Lower leg skin (tissue), 4 donors: ENCODE results near the gene COL15A1. TPM values are rescaled to one million over a fixed set of nuclear protein-coding genes. Genes with fewer than 3 reads are reported as not detected.

Source experiments
- DNase-seq, 2 donors: peaks; one replicate each; pipeline ENCODE4 v3.0.0-alpha.2; 2019; ENCODE audit warnings: low spot score in 2 of 2
- H3K4me3 ChIP-seq: fragments of 200-600 bp; sonication (generic); 2 replicates; pipeline ENCODE4 v1.5.1; 2017; ENCODE audit warnings: mild to moderate bottlenecking, low read depth; ENCODE audit not compliant: poor library complexity, severe bottlenecking
- CTCF ChIP-seq, 3 donors: fragments of 450-650 bp; IDR thresholded peaks; one replicate each; pipeline ENCODE4 v1.5.1; 2016; ENCODE audit warnings: antibody characterized with exemption in 3 of 3, mild to moderate bottlenecking in 3 of 3, moderate library complexity in 2 of 3
- POLR2A ChIP-seq, 2 donors: fragments of 450-650 bp; IDR thresholded peaks; one replicate each; pipeline ENCODE4 v1.6.1; 2016 to 2017; ENCODE audit warnings: antibody characterized with exemption in 2 of 2, mild to moderate bottlenecking in 1 of 2, moderate library complexity in 1 of 2
- WGBS, 2 donors: methylation state at CpG; one replicate each; pipeline ENCODE4 v1.1.5; 2018; 5-methylcytosine and 5-hydroxymethylcytosine counted together
- intact Hi-C: fragments of 100-400 bp; cut with DNase I; formaldehyde crosslinking; loops from one replicate; pipeline ENCODE4 v1.15.0; 2023; ENCODE audit warnings: low total_unique reads
- total RNA-seq, 4 donors: library from RNA; depleted of rRNA; stranded (reverse); fragments of >200 nt; gene quantifications; one replicate each; pipeline ENCODE4 v1.1.0, GENCODE V29; 2016

COL15A1 gene
- total RNA-seq, 4 donors from 2014 or later, result 2.3 to 14.1 (median 8.3) TPM

- DNase-seq, result no peak
- intact Hi-C loops, result no loop called here
- no peak overlapping the region for H3K4me3 ChIP-seq
- WGBS, 2 donors, result 94 to 100% methylated on average over 1 of the region's 1 CpG
- TF ChIP-seq CTCF (IDR thresholded peaks at IDR 0.05) (no peak), POLR2A (IDR thresholded peaks at IDR 0.05) (no peak)
Measured at GRCh38 chr9:99055384-99055783, 111.7 kb downstream of the COL15A1 start.

GRCh38 chr9:99056186-99056585 is 112.5 kb downstream of the COL15A1 start:
- TF ChIP-seq CTCF (IDR thresholded peaks at IDR 0.05) (no peak), POLR2A (IDR thresholded peaks at IDR 0.05) (no peak)
- 96 to 99% methylated on average over 6 of the region's 6 CpGs for WGBS, 2 donors
- H3K4me3 ChIP-seq, result no peak overlapping the region
- no peak for DNase-seq
- intact Hi-C loops, result no loop called here

- H3K4me3 ChIP-seq, result no peak overlapping the region
- intact Hi-C loops, result no loop called here
- no peak for DNase-seq
- TF ChIP-seq POLR2A (IDR thresholded peaks at IDR 0.05) (no peak), CTCF (IDR thresholded peaks at IDR 0.05) (no peak)
- 74 to 78% methylated on average over 5 of the region's 5 CpGs for WGBS, 2 donors
Measured at GRCh38 chr9:99056886-99057664, 113.4 kb downstream of the COL15A1 start.

- H3K4me3 ChIP-seq, result no peak overlapping the region
- intact Hi-C loops, result no loop called here
- peak in 1 of 2 donors; percentile 42 for DNase-seq
- 73 to 79% methylated on average over 7 of the region's 7 CpGs for WGBS, 2 donors
- no peak for TF ChIP-seq CTCF (IDR thresholded peaks at IDR 0.05)
- no peak for TF ChIP-seq POLR2A (IDR thresholded peaks at IDR 0.05)
Measured at GRCh38 chr9:99057665-99058625, 114.2 kb downstream of the COL15A1 start.

- WGBS, 2 donors, result 60 to 65% methylated on average over 8 of the region's 8 CpGs
- intact Hi-C loops, result no loop called here
- no peak overlapping the region for H3K4me3 ChIP-seq
- peak in 1 of 2 donors; percentile 57 for DNase-seq
- TF ChIP-seq CTCF (IDR thresholded peaks at IDR 0.05) (no peak), POLR2A (IDR thresholded peaks at IDR 0.05) (no peak)
Measured at GRCh38 chr9:99058964-99059921, 115.5 kb downstream of the COL15A1 start.
